ENCODE data around the gene JMJD1C.

Gene JMJD1C

GRCh38 chr10:63407136-63407662 is 58.6 kb downstream of the JMJD1C start:
- H3K4me3 ChIP-seq (ENCODE audit: low read depth, low read length) = no peak overlapping the region
- no peak for TF ChIP-seq CTCF (IDR thresholded peaks at IDR 0.05; ENCODE audit: low read depth, low read length)

- no peak overlapping the region for H3K4me3 ChIP-seq (ENCODE audit: low read depth, low read length)
- TF ChIP-seq CTCF (IDR thresholded peaks at IDR 0.05; ENCODE audit: low read depth, low read length) = no peak
Measured at GRCh38 chr10:63396133-63396761, 69.5 kb downstream of the JMJD1C start.

GRCh38 chr10:63393050-63393449 is 72.7 kb downstream of the JMJD1C start:
- no peak overlapping the region for H3K4me3 ChIP-seq (ENCODE audit: low read depth, low read length)
- no peak for TF ChIP-seq CTCF (IDR thresholded peaks at IDR 0.05; ENCODE audit: low read depth, low read length)

GRCh38 chr10:63392224-63392623 is 73.6 kb downstream of the JMJD1C start:
- no peak for TF ChIP-seq CTCF (IDR thresholded peaks at IDR 0.05; ENCODE audit: low read depth, low read length)

GRCh38 chr10:63391812-63392211 is 74.0 kb downstream of the JMJD1C start:
- no peak for TF ChIP-seq CTCF (IDR thresholded peaks at IDR 0.05; ENCODE audit: low read depth, low read length)
- no peak overlapping the region for H3K4me3 ChIP-seq (ENCODE audit: low read depth, low read length)

More at GRCh38 chr10:63392224-63392623, 73.6 kb downstream of the JMJD1C start:
- H3K4me3 ChIP-seq (ENCODE audit: low read depth, low read length) = no peak overlapping the region

- no peak overlapping the region for H3K4me3 ChIP-seq (ENCODE audit: low read depth, low read length)
- TF ChIP-seq CTCF (IDR thresholded peaks at IDR 0.05; ENCODE audit: low read depth, low read length) = no peak
Measured at GRCh38 chr10:63390521-63390920, 75.3 kb downstream of the JMJD1C start.

- no peak overlapping the region for H3K4me3 ChIP-seq (ENCODE audit: low read depth, low read length)
- no peak for TF ChIP-seq CTCF (IDR thresholded peaks at IDR 0.05; ENCODE audit: low read depth, low read length)
Measured at GRCh38 chr10:63388421-63389031, 77.3 kb downstream of the JMJD1C start.
